Measurements from ENCODE around the gene SPI1.

GRCh38 chr11:47396049-47396320, 17.6 kb upstream of the SPI1 start:
- no peak for TF ChIP-seq ZNF670 (tag by site-specific recombination; IDR thresholded peaks at IDR 0.05; ENCODE audit: low read depth)
- TF ChIP-seq, protein P1, sequence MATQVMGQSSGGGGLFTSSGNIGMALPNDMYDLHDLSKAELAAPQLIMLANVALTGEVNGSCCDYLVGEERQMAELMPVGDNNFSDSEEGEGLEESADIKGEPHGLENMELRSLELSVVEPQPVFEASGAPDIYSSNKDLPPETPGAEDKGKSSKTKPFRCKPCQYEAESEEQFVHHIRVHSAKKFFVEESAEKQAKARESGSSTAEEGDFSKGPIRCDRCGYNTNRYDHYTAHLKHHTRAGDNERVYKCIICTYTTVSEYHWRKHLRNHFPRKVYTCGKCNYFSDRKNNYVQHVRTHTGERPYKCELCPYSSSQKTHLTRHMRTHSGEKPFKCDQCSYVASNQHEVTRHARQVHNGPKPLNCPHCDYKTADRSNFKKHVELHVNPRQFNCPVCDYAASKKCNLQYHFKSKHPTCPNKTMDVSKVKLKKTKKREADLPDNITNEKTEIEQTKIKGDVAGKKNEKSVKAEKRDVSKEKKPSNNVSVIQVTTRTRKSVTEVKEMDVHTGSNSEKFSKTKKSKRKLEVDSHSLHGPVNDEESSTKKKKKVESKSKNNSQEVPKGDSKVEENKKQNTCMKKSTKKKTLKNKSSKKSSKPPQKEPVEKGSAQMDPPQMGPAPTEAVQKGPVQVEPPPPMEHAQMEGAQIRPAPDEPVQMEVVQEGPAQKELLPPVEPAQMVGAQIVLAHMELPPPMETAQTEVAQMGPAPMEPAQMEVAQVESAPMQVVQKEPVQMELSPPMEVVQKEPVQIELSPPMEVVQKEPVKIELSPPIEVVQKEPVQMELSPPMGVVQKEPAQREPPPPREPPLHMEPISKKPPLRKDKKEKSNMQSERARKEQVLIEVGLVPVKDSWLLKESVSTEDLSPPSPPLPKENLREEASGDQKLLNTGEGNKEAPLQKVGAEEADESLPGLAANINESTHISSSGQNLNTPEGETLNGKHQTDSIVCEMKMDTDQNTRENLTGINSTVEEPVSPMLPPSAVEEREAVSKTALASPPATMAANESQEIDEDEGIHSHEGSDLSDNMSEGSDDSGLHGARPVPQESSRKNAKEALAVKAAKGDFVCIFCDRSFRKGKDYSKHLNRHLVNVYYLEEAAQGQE (tag by site-specific recombination; IDR thresholded peaks at IDR 0.05): no peak
- no peak for TF ChIP-seq ZNF629 (tag by site-specific recombination; IDR thresholded peaks at IDR 0.05)
- no peak for TF ChIP-seq CTCF (tag by site-specific recombination; IDR thresholded peaks at IDR 0.05)
- no peak for TF ChIP-seq ZNF26 (tag by site-specific recombination; IDR thresholded peaks at IDR 0.05)
- TF ChIP-seq ZNF155 (tag by site-specific recombination; IDR thresholded peaks at IDR 0.05): no peak
- TF ChIP-seq ZNF48 (tag by site-specific recombination; IDR thresholded peaks at IDR 0.05): no peak
- no peak for TF ChIP-seq ZNF157 (tag by site-specific recombination; IDR thresholded peaks at IDR 0.05)
- no peak for TF ChIP-seq ZNF121 (tag by site-specific recombination; IDR thresholded peaks at IDR 0.05)
- TF ChIP-seq SP7 (tag by site-specific recombination; IDR thresholded peaks at IDR 0.05): no peak
- no peak for TF ChIP-seq ZFP37 (tag by site-specific recombination; IDR thresholded peaks at IDR 0.05)
- no peak for TF ChIP-seq ZNF350 (tag by site-specific recombination; IDR thresholded peaks at IDR 0.05)
- no peak for TF ChIP-seq ZNF398 (tag by site-specific recombination; IDR thresholded peaks at IDR 0.05)
- no peak for TF ChIP-seq IKZF3 (tag by site-specific recombination; IDR thresholded peaks at IDR 0.05)

Measured in HEK293 (cell line).